Measurements from ENCODE around the gene SRPRB. TPM values are rescaled to one million over a fixed set of nuclear protein-coding genes. Genes with fewer than 3 reads are reported as not detected.

The SRPRB gene
- total RNA-seq, 1 experiment from 2014 or later = 96.0 TPM

- DNase-seq (ENCODE audit: low spot score) = no peak
Measured at GRCh38 chr3:133866141-133866540, 60.5 kb downstream of the SRPRB start.

GRCh38 chr3:133868186-133868585 lies 62.6 kb downstream of the SRPRB start:
- no peak for DNase-seq (ENCODE audit: low spot score)

GRCh38 chr3:133868758-133869475 lies 63.3 kb downstream of the SRPRB start:
- no peak for DNase-seq (ENCODE audit: low spot score)

- DNase-seq (ENCODE audit: low spot score) = no peak
Measured at GRCh38 chr3:133869586-133869985, 64.0 kb downstream of the SRPRB start.

- DNase-seq (ENCODE audit: low spot score) = no peak
Measured at GRCh38 chr3:133870822-133871221, 65.2 kb downstream of the SRPRB start.

Other genes with a start within 250 kb of the SRPRB start
- gene CDV3, start 232.1 kb upstream of the SRPRB start, total RNA-seq (2014; rRNA removed; shearing (Covaris generic)) = 239 and 271 TPM in 2 replicates
- 70.8 and 73.0 TPM in 2 replicates for gene TOPBP1, start 143.9 kb upstream of the SRPRB start, total RNA-seq (2014; rRNA removed; shearing (Covaris generic))
- gene TF, start 59.4 kb upstream of the SRPRB start, total RNA-seq (2014; rRNA removed; shearing (Covaris generic)) = under 0.01 and 1.7 TPM in 2 replicates
- 0.33 and 1.3 TPM in 2 replicates for gene RAB6B, start 90.1 kb downstream of the SRPRB start, total RNA-seq (2014; rRNA removed; shearing (Covaris generic))
- 0.24 TPM in 1 of 2 replicates, not detected in the other for gene SLCO2A1, start 224.1 kb downstream of the SRPRB start, total RNA-seq (2014; rRNA removed; shearing (Covaris generic))